Hematopoietic multipotent progenitor cell treated with erythropoietin and hydrocortisone succinate and interleukin-3 and kit ligand, for 4 days (in vitro differentiated cells): ENCODE measurements around the gene ADIPOR1.
A peak's percentile ranks its signal among the peaks of the same experiment; 100 is the strongest.
"Not testable (repeated sequence)": the region's sequence is repeated elsewhere in the genome, so short reads cannot be mapped to it uniquely, and the experiment has no call there.

Experiments used
- DNase-seq: peaks from one replicate; pipeline ENCODE4 v3.0.0-alpha.2; 2015

ADIPOR1 gene

GRCh38 chr1:202957733-202958543 is at the start of gene ADIPOR1:
ADIPOR1 (minus strand) TSS chr1:202958312; CDS start chr1:202951070, 7,242 bp downstream.
- DNase-seq = peak; percentile 96

GRCh38 chr1:203006948-203007871 is 49.1 kb upstream of the ADIPOR1 start, which contains the start of gene TMEM183A:
TMEM183A (plus strand) TSS chr1:203007374; CDS start chr1:203007466, 92 bp downstream.
- DNase-seq = peak; percentile 99

GRCh38 chr1:203005395-203006142 is 47.5 kb upstream of the ADIPOR1 start:
- DNase-seq = peak; percentile 91

- no peak for DNase-seq
Measured at GRCh38 chr1:203002951-203003350, 44.8 kb upstream of the ADIPOR1 start.

- DNase-seq = no peak
Measured at GRCh38 chr1:203001986-203002385, 43.9 kb upstream of the ADIPOR1 start.

GRCh38 chr1:203000217-203000944 is 42.3 kb upstream of the ADIPOR1 start:
- no peak for DNase-seq

GRCh38 chr1:202998836-202999750 is 41.0 kb upstream of the ADIPOR1 start:
- DNase-seq = peak; percentile 90

GRCh38 chr1:202994756-202995155 is 36.6 kb upstream of the ADIPOR1 start:
- DNase-seq = no peak

- no peak for DNase-seq
Measured at GRCh38 chr1:202991112-202991511, 33.0 kb upstream of the ADIPOR1 start.

- no peak for DNase-seq
Measured at GRCh38 chr1:202989879-202990278, 31.8 kb upstream of the ADIPOR1 start.

GRCh38 chr1:202987922-202988583 is 29.9 kb upstream of the ADIPOR1 start:
- DNase-seq = no peak

GRCh38 chr1:202987255-202987654 is 29.1 kb upstream of the ADIPOR1 start:
- DNase-seq = no peak

- DNase-seq = not testable (repeated sequence)
Measured at GRCh38 chr1:202986120-202986519, 28.0 kb upstream of the ADIPOR1 start.

GRCh38 chr1:202982715-202983430 is 24.8 kb upstream of the ADIPOR1 start:
- DNase-seq = peak; percentile 35

- DNase-seq = peak; percentile 78
Measured at GRCh38 chr1:202981939-202982338, 23.8 kb upstream of the ADIPOR1 start.

GRCh38 chr1:202979459-202979858 is 21.3 kb upstream of the ADIPOR1 start:
- no peak for DNase-seq

GRCh38 chr1:202976633-202977032 is 18.5 kb upstream of the ADIPOR1 start:
- DNase-seq = peak; percentile 59

GRCh38 chr1:202974856-202975255 is 16.7 kb upstream of the ADIPOR1 start:
- no peak for DNase-seq

- DNase-seq = no peak
Measured at GRCh38 chr1:202972046-202972445, 13.9 kb upstream of the ADIPOR1 start.

GRCh38 chr1:202968895-202969295 is 10.8 kb upstream of the ADIPOR1 start:
- peak; percentile 97 for DNase-seq
